Fibroblast of lung (primary cell): ENCODE data around the gene F13A1.

ENCODE experiments used
- EZH2 ChIP-seq: IDR thresholded peaks from 2 replicates; pipeline ENCODE4 v1.5.1; 2012; ENCODE audit warnings: low read length, control low read depth, mild to moderate bottlenecking; ENCODE audit errors: missing control alignments
- TF ChIP-seq, protein P1 (sequence below), 2 donors: IDR thresholded peaks in 1 of 2; conservative IDR thresholded peaks in 1 of 2; 1 replicate in 1 of 2; 2 replicates in 1 of 2; pipeline ENCODE4 v1.5.1; 2011 to 2012; ENCODE audit warnings: low read length in 2 of 2, control low read depth in 1 of 2, inconsistent platforms in 1 of 2, low read depth in 1 of 2, mild to moderate bottlenecking in 1 of 2

- TF ChIP-seq, protein P1, sequence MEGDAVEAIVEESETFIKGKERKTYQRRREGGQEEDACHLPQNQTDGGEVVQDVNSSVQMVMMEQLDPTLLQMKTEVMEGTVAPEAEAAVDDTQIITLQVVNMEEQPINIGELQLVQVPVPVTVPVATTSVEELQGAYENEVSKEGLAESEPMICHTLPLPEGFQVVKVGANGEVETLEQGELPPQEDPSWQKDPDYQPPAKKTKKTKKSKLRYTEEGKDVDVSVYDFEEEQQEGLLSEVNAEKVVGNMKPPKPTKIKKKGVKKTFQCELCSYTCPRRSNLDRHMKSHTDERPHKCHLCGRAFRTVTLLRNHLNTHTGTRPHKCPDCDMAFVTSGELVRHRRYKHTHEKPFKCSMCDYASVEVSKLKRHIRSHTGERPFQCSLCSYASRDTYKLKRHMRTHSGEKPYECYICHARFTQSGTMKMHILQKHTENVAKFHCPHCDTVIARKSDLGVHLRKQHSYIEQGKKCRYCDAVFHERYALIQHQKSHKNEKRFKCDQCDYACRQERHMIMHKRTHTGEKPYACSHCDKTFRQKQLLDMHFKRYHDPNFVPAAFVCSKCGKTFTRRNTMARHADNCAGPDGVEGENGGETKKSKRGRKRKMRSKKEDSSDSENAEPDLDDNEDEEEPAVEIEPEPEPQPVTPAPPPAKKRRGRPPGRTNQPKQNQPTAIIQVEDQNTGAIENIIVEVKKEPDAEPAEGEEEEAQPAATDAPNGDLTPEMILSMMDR (conservative IDR thresholded peaks at IDR 0.05 in 1 of 2, IDR thresholded peaks at IDR 0.05 in 1 of 2; ENCODE audit: low read depth in 1 of 2, low read length in 2 of 2) = no peak
- no peak for TF ChIP-seq EZH2
These were observed 90.2 kb downstream of the F13A1 start for GRCh38 chr6:6230286-6230685.
